HepG2 (cell line): Measurements from ENCODE around the gene NUDCD2. TPM values are rescaled to one million over a fixed set of nuclear protein-coding genes. Genes with fewer than 3 reads are reported as not detected.
"Not testable (repeated sequence)": the region's sequence is repeated elsewhere in the genome, so short reads cannot be mapped to it uniquely, and the experiment has no call there.

Experiments used
- ATAC-seq: fragments of 200-7000 bp; cut with Tn5 transposase; 3 replicates; pipeline ENCODE4 v1.9.1; 2020; ENCODE audit warnings: mild to moderate bottlenecking, moderate library complexity
- BruUV-seq: library from RNA; stranded (reverse); fragments of 400-500 nt; replicated peaks from 2 replicates; lab custom pipeline; 2021; lab: Mats Ljungman, UMichigan
- CTCF ChIA-PET: fragments of 300-600 bp; formaldehyde crosslinking; extraction: SDS; loops from one replicate; lab custom pipeline; 2021; ENCODE audit warnings: low total read pairs, inconsistent platforms, low intra/inter-chr PET ratio; lab: Yijun Ruan, JAX
- POLR2A ChIA-PET: fragments of 350-600 bp; sonication (Branson Sonifier 250); formaldehyde crosslinking; loops from one replicate; lab custom pipeline; 2020; ENCODE audit warnings: antibody characterized with exemption, inconsistent platforms; lab: Yijun Ruan, JAX
- DNase-seq: peaks from one replicate; pipeline ENCODE4 v3.0.0-alpha.2; 2015; ENCODE audit warnings: low spot score
- FAIRE-seq: peaks from 3 replicates; lab custom pipeline; 2011; peaks lifted over from hg19 to GRCh38; lab: Jason Lieb, UNC
- H2AFZ ChIP-seq: one replicate; pipeline ENCODE4 v1.6.1; 2011; ENCODE audit warnings: low read length, inconsistent platforms
- H3K27ac ChIP-seq: fragments of 300-600 bp; 3 replicates; pipeline ENCODE4 v1.8.0; 2011; ENCODE audit warnings: mixed run types, mild to moderate bottlenecking, mixed read lengths, low read length, inconsistent platforms; ENCODE audit not compliant: insufficient read depth; ENCODE audit errors: extremely low read length
- H3K27me3 ChIP-seq, 2 experiments: fragments of 200-600 bp in 1 of 2; 2 replicates in 1 of 2; 3 replicates in 1 of 2; pipeline versions ENCODE4 v1.6.0 to v1.8.0; 2011; ENCODE audit warnings: low read length in 2 of 2, mild to moderate bottlenecking in 2 of 2, moderate library complexity in 2 of 2, inconsistent platforms in 1 of 2; ENCODE audit not compliant: insufficient read depth in 2 of 2, control insufficient read depth in 1 of 2
- H3K36me3 ChIP-seq, 2 experiments: fragments of 200-600 bp in 1 of 2; replicated peaks in 1 of 2; 2 replicates in 1 of 2; 3 replicates in 1 of 2; pipeline versions ENCODE4 v1.5.1 to v1.8.0; 2011; ENCODE audit warnings: low read length in 2 of 2, inconsistent platforms in 1 of 2; ENCODE audit not compliant: insufficient read depth in 2 of 2, control insufficient read depth in 1 of 2
- H3K4me1 ChIP-seq: 2 replicates; pipeline ENCODE4 v1.5.1; 2012; ENCODE audit warnings: low read length, inconsistent platforms; ENCODE audit not compliant: insufficient read depth
- H3K4me2 ChIP-seq: 2 replicates; pipeline ENCODE4 v1.6.0; 2011; ENCODE audit warnings: low read depth, low read length, inconsistent platforms
- H3K4me3 ChIP-seq, 3 experiments: fragments of 200-600 bp in 1 of 3; sonication (generic), shearing (Covaris generic) in 1 of 3; replicated peaks in 1 of 3; 2 replicates each; pipeline ENCODE4 v1.5.1; 2011 to 2016; ENCODE audit warnings: low read length in 3 of 3, inconsistent platforms in 2 of 3, low read depth in 2 of 3, mild to moderate bottlenecking in 2 of 3, control low read depth in 1 of 3, mixed read lengths in 1 of 3; ENCODE audit not compliant: insufficient read depth in 1 of 3
- H3K79me2 ChIP-seq: one replicate; pipeline ENCODE4 v1.6.1; 2011; ENCODE audit warnings: low read length, inconsistent platforms; ENCODE audit not compliant: insufficient read depth
- H3K9ac ChIP-seq: 2 replicates; pipeline ENCODE4 v1.6.0; 2011; ENCODE audit warnings: mild to moderate bottlenecking, low read depth, low read length, inconsistent platforms; ENCODE audit not compliant: insufficient read depth
- H3K9me3 ChIP-seq: 2 replicates; pipeline ENCODE4 v1.5.1; 2012; ENCODE audit warnings: mild to moderate bottlenecking, low read length
- H4K20me1 ChIP-seq: 2 replicates; pipeline ENCODE4 v1.6.0; 2011; ENCODE audit warnings: inconsistent platforms, mild to moderate bottlenecking, low read length, moderate library complexity; ENCODE audit not compliant: insufficient read depth
- CAMTA2 ChIP-seq: sonication (generic); formaldehyde crosslinking; IDR thresholded peaks from 2 replicates; pipeline ENCODE4 v1.4.0; 2020; ENCODE audit warnings: mild to moderate bottlenecking, missing genetic modification reagents, borderline replicate concordance
- FOXA1 ChIP-seq, 2 experiments: fragments of 450-650 bp in 1 of 2; sonication (generic) in 1 of 2; formaldehyde crosslinking in 1 of 2; IDR thresholded peaks; 2 replicates each; pipeline versions ENCODE4 v1.4.0 to v1.6.1; 2016 to 2020; ENCODE audit warnings: missing genetic modification reagents in 1 of 2
- FOXK2 ChIP-seq: fragments of 450-650 bp; IDR thresholded peaks from 2 replicates; pipeline ENCODE4 v1.6.1; 2016
- GABPB1 ChIP-seq: IDR thresholded peaks from 2 replicates; pipeline ENCODE4 v1.6.1; 2016; ENCODE audit warnings: mild to moderate bottlenecking, missing genetic modification reagents, moderate library complexity, missing compliant biosample characterization
- KLF9 ChIP-seq: IDR thresholded peaks from 2 replicates; pipeline ENCODE4 v1.6.1; 2016; ENCODE audit warnings: low read depth
- PRPF4 ChIP-seq: fragments of 200-400 bp; formaldehyde crosslinking; IDR thresholded peaks from 2 replicates; pipeline ENCODE4 v1.6.1; 2016; ENCODE audit warnings: low read length, low read depth; ENCODE audit not compliant: poor library complexity, severe bottlenecking
- SMAD9 ChIP-seq: sonication (generic); formaldehyde crosslinking; IDR thresholded peaks from 2 replicates; pipeline ENCODE4 v1.5.1; 2020; ENCODE audit warnings: mild to moderate bottlenecking, missing genetic modification reagents
- TOPORS ChIP-seq: sonication (generic); formaldehyde crosslinking; IDR thresholded peaks from 2 replicates; pipeline ENCODE4 v1.8.0; 2023; ENCODE audit warnings: mild to moderate bottlenecking, missing genetic modification reagents
- ZNF280D ChIP-seq: sonication (generic); formaldehyde crosslinking; IDR thresholded peaks from 2 replicates; pipeline ENCODE4 v1.5.1; 2020; ENCODE audit warnings: mild to moderate bottlenecking, missing genetic modification reagents
- ZNF282 ChIP-seq: fragments of 450-650 bp; IDR thresholded peaks from 2 replicates; pipeline ENCODE4 v1.6.1; 2018; ENCODE audit not compliant: partially characterized antibody
- ZNF484 ChIP-seq: sonication (generic); formaldehyde crosslinking; IDR thresholded peaks from 2 replicates; pipeline ENCODE4 v1.5.1; 2020; ENCODE audit warnings: mild to moderate bottlenecking, low read depth, missing genetic modification reagents, borderline replicate concordance
- WGBS: methylation state at CpG from one replicate; pipeline ENCODE4 v1.1.6; 2017; ENCODE audit warnings: low lambda C conversion rate; 5-methylcytosine and 5-hydroxymethylcytosine counted together
- in situ Hi-C: cut with HindIII; loops from 2 replicates; pipeline ENCODE4 v1.10.0; 2017; ENCODE audit warnings: low pct_unique_long_range_greater_than_20kb; ENCODE audit not compliant: extremely low pct_ligation_motif_present
- intact Hi-C: fragments of 100-400 bp; cut with micrococcal nuclease; formaldehyde crosslinking; loops from one replicate; pipeline ENCODE4 v1.10.0; 2022; ENCODE audit not compliant: unreplicated experiment
- polyA plus RNA-seq, 8 experiments: library from polyadenylated mRNA; depleted of rRNA in 3 of 8; stranded (reverse) in 7 of 8; unstranded in 1 of 8; fragments of >200 nt; fragmentation: Illumina TruSeq in 4 of 8; extraction: Trizol in 4 of 8; gene quantifications; 2 replicates each; pipeline versions ENCODE4 v1.2.1 to v1.2.3, GENCODE V29; 2011 to 2016; ENCODE audit warnings: low read depth in 4 of 8, missing spikeins in 1 of 8, mixed read lengths in 1 of 8; ENCODE audit not compliant: insufficient read depth in 1 of 8
- total RNA-seq, 5 experiments: library from RNA; depleted of rRNA; stranded (reverse); fragments of >200 nt; fragmentation: Illumina TruSeq; extraction: Trizol; gene quantifications; 2 replicates each; pipeline ENCODE4 v1.2.3, GENCODE V29; 2016; ENCODE audit warnings: low read depth in 1 of 5
- TF ChIP-seq, protein P1 (sequence below): fragments of 450-650 bp; IDR thresholded peaks from 2 replicates; pipeline ENCODE4 v1.6.1; 2017; ENCODE audit warnings: mild to moderate bottlenecking

NUDCD2 gene
- total and polyA plus RNA-seq, 2 of the 13 experiments (the other 11 are each of a cell fraction or from before 2014, with no cell fraction given), result 14.8 to 39.2 TPM

- TF ChIP-seq ZNF280D, result no peak
- no peak for TF ChIP-seq TOPORS
These were observed 27.4 kb downstream of the NUDCD2 start (continued) for GRCh38 chr5:163432544-163432943.

DNA sequence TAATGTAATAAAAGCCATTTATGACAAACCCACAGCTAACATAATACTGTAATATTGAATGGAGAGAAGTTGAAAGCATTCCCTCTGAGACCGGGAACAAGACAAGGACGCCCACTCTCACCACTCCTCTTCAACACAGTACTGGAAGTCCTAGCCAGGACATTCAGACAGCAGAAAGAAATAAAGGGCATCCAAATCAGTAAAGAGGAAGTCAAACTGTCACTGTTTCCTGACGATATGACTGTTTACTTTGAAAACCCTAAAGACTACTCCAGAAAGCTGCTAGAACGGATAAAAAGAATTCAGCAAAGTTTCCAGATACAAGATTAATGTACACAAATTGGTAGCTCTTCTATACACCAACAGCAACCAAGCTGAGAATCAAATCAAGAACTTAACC is 33.8 kb downstream of the NUDCD2 start:
- 60% methylated on average over 4 of the region's 4 CpGs for WGBS
- POLR2A ChIA-PET, H3K4me1 ChIP-seq, intact Hi-C loops, DNase-seq, in situ Hi-C loops, BruUV-seq, H4K20me1 ChIP-seq, H3K27me3 ChIP-seq, FAIRE-seq, H3K79me2 ChIP-seq, H3K9ac ChIP-seq, ATAC-seq, H3K9me3 ChIP-seq, H3K27ac ChIP-seq, H3K4me3 ChIP-seq, H2AFZ ChIP-seq, H3K4me2 ChIP-seq, CTCF ChIA-PET, H3K36me3 ChIP-seq: not testable (repeated sequence)

- no TSS peak for BruUV-seq
- H3K9ac ChIP-seq, result no peak overlapping the region
- CTCF ChIA-PET, result no interaction called here
- no peak for TF ChIP-seq GABPB1
- no peak for TF ChIP-seq FOXA1 (IDR thresholded peaks at IDR 0.05)
- TF ChIP-seq FOXA1 (CRISPR knock-in tag; IDR thresholded peaks at IDR 0.05), result no peak
- TF ChIP-seq KLF9 (CRISPR knock-in tag), result no peak
- no peak for TF ChIP-seq ZNF484 (CRISPR knock-in tag)
- no peak for TF ChIP-seq FOXK2
- TF ChIP-seq, protein P1, sequence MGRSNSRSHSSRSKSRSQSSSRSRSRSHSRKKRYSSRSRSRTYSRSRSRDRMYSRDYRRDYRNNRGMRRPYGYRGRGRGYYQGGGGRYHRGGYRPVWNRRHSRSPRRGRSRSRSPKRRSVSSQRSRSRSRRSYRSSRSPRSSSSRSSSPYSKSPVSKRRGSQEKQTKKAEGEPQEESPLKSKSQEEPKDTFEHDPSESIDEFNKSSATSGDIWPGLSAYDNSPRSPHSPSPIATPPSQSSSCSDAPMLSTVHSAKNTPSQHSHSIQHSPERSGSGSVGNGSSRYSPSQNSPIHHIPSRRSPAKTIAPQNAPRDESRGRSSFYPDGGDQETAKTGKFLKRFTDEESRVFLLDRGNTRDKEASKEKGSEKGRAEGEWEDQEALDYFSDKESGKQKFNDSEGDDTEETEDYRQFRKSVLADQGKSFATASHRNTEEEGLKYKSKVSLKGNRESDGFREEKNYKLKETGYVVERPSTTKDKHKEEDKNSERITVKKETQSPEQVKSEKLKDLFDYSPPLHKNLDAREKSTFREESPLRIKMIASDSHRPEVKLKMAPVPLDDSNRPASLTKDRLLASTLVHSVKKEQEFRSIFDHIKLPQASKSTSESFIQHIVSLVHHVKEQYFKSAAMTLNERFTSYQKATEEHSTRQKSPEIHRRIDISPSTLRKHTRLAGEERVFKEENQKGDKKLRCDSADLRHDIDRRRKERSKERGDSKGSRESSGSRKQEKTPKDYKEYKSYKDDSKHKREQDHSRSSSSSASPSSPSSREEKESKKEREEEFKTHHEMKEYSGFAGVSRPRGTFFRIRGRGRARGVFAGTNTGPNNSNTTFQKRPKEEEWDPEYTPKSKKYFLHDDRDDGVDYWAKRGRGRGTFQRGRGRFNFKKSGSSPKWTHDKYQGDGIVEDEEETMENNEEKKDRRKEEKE, result no peak
- TF ChIP-seq ZNF282, result no peak
- TF ChIP-seq CAMTA2 (CRISPR knock-in tag), result no peak
- TF ChIP-seq SMAD9 (CRISPR knock-in tag), result no peak
- TF ChIP-seq PRPF4, result no peak
These were observed 35.1 kb downstream of the NUDCD2 start for GRCh38 chr5:163424836-163425235.

More at GRCh38 chr5:163424836-163425235, 35.1 kb downstream of the NUDCD2 start:
- Histone ChIP-seq H3K36me3 (no peaks in the 10 kb centered on the region), H3K9me3 (no peaks in the 10 kb centered on the region), H3K27ac (no peak overlapping the region), H2AFZ (no peak overlapping the region), H3K4me3 (no peak overlapping the region), H3K4me1 (peaks cover 5% of the 10 kb centered on the region), H3K27me3 (no peaks in the 10 kb centered on the region), H4K20me1 (no peaks in the 10 kb centered on the region), H3K4me2 (no peak overlapping the region), H3K79me2 (no peaks in the 10 kb centered on the region)
- ATAC-seq (no peak), DNase-seq (no peak), FAIRE-seq (no peak)
- 87% methylated on average over 1 of the region's 1 CpG for WGBS
- intact Hi-C loops, result no loop called here
- POLR2A ChIA-PET, result interaction anchor here (0.6 to 1.7 kb wide), 2 partner anchors 13 to 14 kb away, joined by 3 to 4 read pairs; partner anchors contain the start of gene CCNG1
- in situ Hi-C loops, result loop anchor here (25.0 kb wide), 1 partner anchor 1888 kb away; the partner anchor contains the start of gene GABRB2
